Panc1 (cell line): ENCODE results near the gene CACNA2D3. TPM values are rescaled to one million over a fixed set of nuclear protein-coding genes. Genes with fewer than 3 reads are reported as not detected.

Experiments
- ATAC-seq: fragments of 200-7000 bp; cut with Tn5 transposase; 2 replicates; pipeline ENCODE4 v1.9.1; 2020; ENCODE audit warnings: mild to moderate bottlenecking, moderate library complexity
- BruUV-seq: library from RNA; stranded (reverse); fragments of 400-500 nt; replicated peaks from 2 replicates; lab custom pipeline; 2021; lab: Mats Ljungman, UMichigan
- CTCF ChIA-PET: fragments of 300-600 bp; sonication (Branson Sonifier 250); formaldehyde crosslinking; loops from one replicate; lab custom pipeline; 2022; ENCODE audit warnings: antibody characterized with exemption; lab: Charles Lee
- POLR2A ChIA-PET: fragments of 300-600 bp; sonication (Branson Sonifier 250); formaldehyde crosslinking; loops from one replicate; lab custom pipeline; 2022; ENCODE audit warnings: antibody characterized with exemption; lab: Charles Lee
- DNase-seq: peaks from one replicate; pipeline ENCODE4 v3.0.0-alpha.2; 2010; ENCODE audit warnings: low read depth, low spot score
- H3K27ac ChIP-seq: 2 replicates; pipeline ENCODE4 v1.5.1; 2011; ENCODE audit warnings: mild to moderate bottlenecking, low read length, inconsistent platforms
- H3K27me3 ChIP-seq: fragments of 200-500 bp; sonication (Bioruptor generic); 2 replicates; pipeline ENCODE4 v1.6.0; 2014; ENCODE audit warnings: low read length, inconsistent platforms; ENCODE audit not compliant: control insufficient read depth, insufficient read depth
- H3K36me3 ChIP-seq: fragments of 200-500 bp; sonication (Bioruptor generic); 2 replicates; pipeline ENCODE4 v1.5.1; 2014; ENCODE audit warnings: inconsistent platforms, mild to moderate bottlenecking, low read length, moderate library complexity; ENCODE audit not compliant: control insufficient read depth, insufficient read depth
- H3K4me1 ChIP-seq: 2 replicates; pipeline ENCODE4 v1.5.1; 2011; ENCODE audit warnings: inconsistent platforms, mild to moderate bottlenecking, low read length, moderate library complexity; ENCODE audit not compliant: control insufficient read depth, insufficient read depth
- H3K4me3 ChIP-seq, 2 experiments: 2 replicates each; pipeline ENCODE4 v1.5.1; 2011 to 2012; ENCODE audit warnings: low read depth in 2 of 2, low read length in 2 of 2, mild to moderate bottlenecking in 2 of 2, inconsistent platforms in 1 of 2, moderate library complexity in 1 of 2
- H3K9me3 ChIP-seq: fragments of 200-500 bp; sonication (Bioruptor generic); 2 replicates; pipeline ENCODE4 v1.5.1; 2014; ENCODE audit warnings: low read depth, mild to moderate bottlenecking, inconsistent platforms, low read length, moderate library complexity; ENCODE audit not compliant: control insufficient read depth, insufficient read depth
- POLR2AphosphoS5 ChIP-seq: IDR thresholded peaks from 2 replicates; pipeline ENCODE4 v1.6.1; 2012; ENCODE audit warnings: mild to moderate bottlenecking, low read depth, low read length, moderate library complexity
- SIN3A ChIP-seq: IDR thresholded peaks from 2 replicates; pipeline ENCODE4 v1.6.1; 2012; ENCODE audit warnings: low read depth, mild to moderate bottlenecking, low read length, moderate library complexity, borderline replicate concordance; ENCODE audit not compliant: insufficient read depth
- TCF7L2 ChIP-seq: IDR thresholded peaks from 2 replicates; pipeline ENCODE4 v1.6.1; 2011; ENCODE audit warnings: mild to moderate bottlenecking, low read depth, low read length, inconsistent platforms
- in situ Hi-C: cut with HindIII; loops from 2 replicates; pipeline ENCODE4 v1.10.0; 2016; ENCODE audit warnings: low sequenced_read_pairs, low pct_unique_long_range_greater_than_20kb
- intact Hi-C: fragments of 100-400 bp; cut with micrococcal nuclease; formaldehyde crosslinking; loops from one replicate; pipeline ENCODE4 v1.10.0; 2022; ENCODE audit not compliant: unreplicated experiment
- total RNA-seq: library from RNA; stranded (reverse); gene quantifications from one replicate; pipeline ENCODE4 v1.2.1, GENCODE V29; 2021; ENCODE audit not compliant: unreplicated experiment
- TF ChIP-seq, protein P1 (sequence below): fragments of 450-650 bp; IDR thresholded peaks from 2 replicates; pipeline ENCODE4 v1.5.1; 2017; ENCODE audit warnings: mild to moderate bottlenecking
- TF ChIP-seq, protein P2 (sequence below), 2 experiments: IDR thresholded peaks; 2 replicates each; pipeline ENCODE4 v1.6.1; 2011 to 2012; ENCODE audit warnings: low read depth in 2 of 2, control low read depth in 1 of 2, low read length in 1 of 2, mild to moderate bottlenecking in 1 of 2, moderate library complexity in 1 of 2; ENCODE audit not compliant: insufficient read depth in 1 of 2

Gene CACNA2D3
- total RNA-seq, 1 experiment from 2014 or later = 0.41 TPM

DNA sequence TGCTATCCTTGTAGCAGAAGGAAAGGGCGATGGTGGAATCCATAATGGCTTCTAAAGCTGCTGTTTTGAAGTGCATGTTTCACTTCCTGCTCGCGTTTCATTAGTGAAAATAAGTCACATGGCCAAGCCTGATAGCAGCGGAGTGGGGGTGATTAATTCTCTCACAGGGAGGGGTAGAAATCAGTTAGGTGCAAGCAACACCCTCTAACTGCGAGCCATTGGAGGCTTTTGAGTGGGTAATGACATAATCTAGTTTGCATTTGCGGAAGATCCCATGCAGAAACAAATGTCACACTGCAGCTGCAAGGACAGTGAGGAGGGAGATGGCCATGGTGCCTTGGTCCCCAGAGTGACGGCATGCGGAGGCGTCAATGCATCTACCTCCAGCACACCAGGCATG is 41.1 kb downstream of the CACNA2D3 start:
- intact Hi-C loops (no loop called here), in situ Hi-C loops (no loop called here)
- no peak overlapping the region for H3K4me3 ChIP-seq
- ChIA-PET POLR2A (no interaction called here), CTCF (no interaction called here)
- no peaks in the 10 kb centered on the region for H3K9me3 ChIP-seq
- TF ChIP-seq, protein P1, sequence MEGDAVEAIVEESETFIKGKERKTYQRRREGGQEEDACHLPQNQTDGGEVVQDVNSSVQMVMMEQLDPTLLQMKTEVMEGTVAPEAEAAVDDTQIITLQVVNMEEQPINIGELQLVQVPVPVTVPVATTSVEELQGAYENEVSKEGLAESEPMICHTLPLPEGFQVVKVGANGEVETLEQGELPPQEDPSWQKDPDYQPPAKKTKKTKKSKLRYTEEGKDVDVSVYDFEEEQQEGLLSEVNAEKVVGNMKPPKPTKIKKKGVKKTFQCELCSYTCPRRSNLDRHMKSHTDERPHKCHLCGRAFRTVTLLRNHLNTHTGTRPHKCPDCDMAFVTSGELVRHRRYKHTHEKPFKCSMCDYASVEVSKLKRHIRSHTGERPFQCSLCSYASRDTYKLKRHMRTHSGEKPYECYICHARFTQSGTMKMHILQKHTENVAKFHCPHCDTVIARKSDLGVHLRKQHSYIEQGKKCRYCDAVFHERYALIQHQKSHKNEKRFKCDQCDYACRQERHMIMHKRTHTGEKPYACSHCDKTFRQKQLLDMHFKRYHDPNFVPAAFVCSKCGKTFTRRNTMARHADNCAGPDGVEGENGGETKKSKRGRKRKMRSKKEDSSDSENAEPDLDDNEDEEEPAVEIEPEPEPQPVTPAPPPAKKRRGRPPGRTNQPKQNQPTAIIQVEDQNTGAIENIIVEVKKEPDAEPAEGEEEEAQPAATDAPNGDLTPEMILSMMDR = no peak
- TF ChIP-seq SIN3A (no peak), POLR2AphosphoS5 (no peak), TCF7L2 (no peak)
- TF ChIP-seq, protein P2, sequence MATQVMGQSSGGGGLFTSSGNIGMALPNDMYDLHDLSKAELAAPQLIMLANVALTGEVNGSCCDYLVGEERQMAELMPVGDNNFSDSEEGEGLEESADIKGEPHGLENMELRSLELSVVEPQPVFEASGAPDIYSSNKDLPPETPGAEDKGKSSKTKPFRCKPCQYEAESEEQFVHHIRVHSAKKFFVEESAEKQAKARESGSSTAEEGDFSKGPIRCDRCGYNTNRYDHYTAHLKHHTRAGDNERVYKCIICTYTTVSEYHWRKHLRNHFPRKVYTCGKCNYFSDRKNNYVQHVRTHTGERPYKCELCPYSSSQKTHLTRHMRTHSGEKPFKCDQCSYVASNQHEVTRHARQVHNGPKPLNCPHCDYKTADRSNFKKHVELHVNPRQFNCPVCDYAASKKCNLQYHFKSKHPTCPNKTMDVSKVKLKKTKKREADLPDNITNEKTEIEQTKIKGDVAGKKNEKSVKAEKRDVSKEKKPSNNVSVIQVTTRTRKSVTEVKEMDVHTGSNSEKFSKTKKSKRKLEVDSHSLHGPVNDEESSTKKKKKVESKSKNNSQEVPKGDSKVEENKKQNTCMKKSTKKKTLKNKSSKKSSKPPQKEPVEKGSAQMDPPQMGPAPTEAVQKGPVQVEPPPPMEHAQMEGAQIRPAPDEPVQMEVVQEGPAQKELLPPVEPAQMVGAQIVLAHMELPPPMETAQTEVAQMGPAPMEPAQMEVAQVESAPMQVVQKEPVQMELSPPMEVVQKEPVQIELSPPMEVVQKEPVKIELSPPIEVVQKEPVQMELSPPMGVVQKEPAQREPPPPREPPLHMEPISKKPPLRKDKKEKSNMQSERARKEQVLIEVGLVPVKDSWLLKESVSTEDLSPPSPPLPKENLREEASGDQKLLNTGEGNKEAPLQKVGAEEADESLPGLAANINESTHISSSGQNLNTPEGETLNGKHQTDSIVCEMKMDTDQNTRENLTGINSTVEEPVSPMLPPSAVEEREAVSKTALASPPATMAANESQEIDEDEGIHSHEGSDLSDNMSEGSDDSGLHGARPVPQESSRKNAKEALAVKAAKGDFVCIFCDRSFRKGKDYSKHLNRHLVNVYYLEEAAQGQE (IDR thresholded peaks at IDR 0.05; ENCODE audit: insufficient read depth in 1 of 2, low read depth in 2 of 2, low read length in 1 of 2) = no peak
- H3K4me1 ChIP-seq = no peaks in the 10 kb centered on the region
- BruUV-seq = no TSS peak
- no peak overlapping the region for H3K27ac ChIP-seq
- no peaks in the 10 kb centered on the region for H3K27me3 ChIP-seq
- H3K36me3 ChIP-seq = no peaks in the 10 kb centered on the region
- ATAC-seq (no peak), DNase-seq (no peak)

DNA sequence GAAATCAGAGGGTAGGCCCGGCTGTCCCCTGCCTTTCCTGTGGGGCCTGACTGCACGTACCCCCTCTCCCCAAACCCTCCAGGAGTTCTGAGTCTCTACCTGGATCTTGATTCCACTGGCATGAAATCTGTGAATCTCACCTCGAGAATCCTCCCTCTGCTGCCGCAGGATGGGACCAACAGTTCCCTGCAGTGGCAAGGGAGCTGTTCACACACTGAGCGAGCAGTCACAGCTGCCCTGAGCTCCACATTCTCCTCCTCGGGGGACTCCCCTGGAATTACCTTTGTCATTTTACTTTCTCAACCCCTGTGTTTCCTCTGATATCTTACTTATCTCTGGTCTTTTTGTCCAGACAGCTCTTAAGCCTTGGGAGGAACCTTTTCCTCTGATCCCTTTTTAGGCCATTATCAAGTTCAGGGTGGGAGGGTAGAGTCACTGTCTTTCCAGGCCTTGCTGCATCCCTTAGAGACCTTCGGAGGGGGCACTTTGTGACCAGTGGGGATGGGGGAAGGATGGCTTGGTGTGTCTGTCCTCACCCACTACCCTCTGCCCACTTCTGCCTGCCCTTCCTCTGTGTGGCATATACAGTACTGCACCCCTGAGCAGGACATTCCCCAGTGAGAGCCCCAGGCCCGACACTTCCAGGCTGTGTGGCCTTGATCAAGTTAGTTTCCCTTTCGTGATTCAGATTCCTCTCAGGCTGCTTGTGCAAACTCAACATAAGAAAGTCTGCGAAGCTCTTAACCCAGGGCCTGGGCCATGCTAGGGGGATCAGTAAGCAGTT is 42.0 kb downstream of the CACNA2D3 start:
- Histone ChIP-seq H3K4me1 (no peaks in the 10 kb centered on the region), H3K4me3 (no peak overlapping the region), H3K27me3 (no peaks in the 10 kb centered on the region), H3K9me3 (no peaks in the 10 kb centered on the region), H3K27ac (no peak overlapping the region), H3K36me3 (no peaks in the 10 kb centered on the region)
- intact Hi-C loops = no loop called here
- ChIA-PET CTCF (no interaction called here), POLR2A (no interaction called here)
- ATAC-seq (no peak), DNase-seq (no peak)
- BruUV-seq = no TSS peak
- TF ChIP-seq TCF7L2 = no peak
- TF ChIP-seq SIN3A = no peak
- TF ChIP-seq, protein P1 = no peak
- TF ChIP-seq POLR2AphosphoS5 = no peak
- TF ChIP-seq, protein P2 (IDR thresholded peaks at IDR 0.05; ENCODE audit: insufficient read depth in 1 of 2, low read depth in 2 of 2, low read length in 1 of 2) = no peak
- in situ Hi-C loops = no loop called here
